Amygdala (tissue), 56 donors: ENCODE measurements around the gene MCM7.
"Not testable (repeated sequence)": the region's sequence is repeated elsewhere in the genome, so short reads cannot be mapped to it uniquely, and the experiment has no call there.

Source experiments
- DNase-seq, 56 donors: peaks; one replicate each; lab custom pipeline; 2025; lab: John Stamatoyannopoulos, UW

The MCM7 gene

DNA sequence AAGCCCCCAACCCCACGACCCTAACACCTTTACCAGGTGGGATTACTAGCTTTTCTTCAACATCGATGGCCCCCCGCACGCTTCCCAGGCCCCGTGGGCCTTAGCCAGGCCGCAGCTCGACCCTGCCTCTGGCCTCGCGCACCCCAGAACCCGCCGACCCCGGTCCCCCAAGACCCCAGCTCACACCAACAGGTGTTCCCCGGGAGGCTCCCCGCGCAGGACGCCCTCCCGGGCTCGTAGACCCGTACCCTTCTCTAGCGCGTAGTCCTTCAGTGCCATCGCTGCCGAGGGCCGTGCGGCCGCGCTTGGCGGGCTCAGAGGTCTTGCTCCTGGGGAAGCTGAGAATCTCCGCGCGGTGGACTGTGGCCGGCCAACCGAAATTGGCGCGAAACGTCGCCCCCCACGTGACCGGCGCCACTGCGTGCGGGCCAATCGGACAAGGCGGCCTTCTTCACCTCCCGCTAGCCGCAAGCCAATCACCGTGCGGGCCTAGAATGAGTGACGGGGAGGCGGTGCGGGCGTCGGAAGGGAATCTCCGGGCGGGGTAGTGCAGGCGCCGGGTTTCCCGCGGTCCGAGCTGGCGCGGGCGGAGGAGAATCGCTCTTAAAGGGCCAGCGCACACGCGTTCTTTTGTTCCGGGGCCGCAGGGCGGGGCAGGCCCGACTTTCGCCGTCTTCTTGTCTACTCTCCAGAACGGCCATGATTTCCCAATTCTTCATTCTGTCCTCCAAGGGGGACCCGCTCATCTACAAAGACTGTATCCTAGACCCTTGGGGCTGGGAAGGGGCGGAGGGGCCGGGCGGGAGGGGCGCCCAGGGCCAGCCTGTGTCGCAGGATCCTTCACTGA lies at the start of gene MCM7, which contains the start of gene AP4M1:
Gene MCM7 (minus strand): TSS at position 382 of the 847 bp plus-strand sequence. CDS start 103 bp downstream, at position 279.
Gene AP4M1 (plus strand): TSS at position 628 of the 847 bp plus-strand sequence. CDS start 72 bp downstream, at position 700.
- DNase-seq, result peak; percentile 87 to 100 (median 98)

DNA sequence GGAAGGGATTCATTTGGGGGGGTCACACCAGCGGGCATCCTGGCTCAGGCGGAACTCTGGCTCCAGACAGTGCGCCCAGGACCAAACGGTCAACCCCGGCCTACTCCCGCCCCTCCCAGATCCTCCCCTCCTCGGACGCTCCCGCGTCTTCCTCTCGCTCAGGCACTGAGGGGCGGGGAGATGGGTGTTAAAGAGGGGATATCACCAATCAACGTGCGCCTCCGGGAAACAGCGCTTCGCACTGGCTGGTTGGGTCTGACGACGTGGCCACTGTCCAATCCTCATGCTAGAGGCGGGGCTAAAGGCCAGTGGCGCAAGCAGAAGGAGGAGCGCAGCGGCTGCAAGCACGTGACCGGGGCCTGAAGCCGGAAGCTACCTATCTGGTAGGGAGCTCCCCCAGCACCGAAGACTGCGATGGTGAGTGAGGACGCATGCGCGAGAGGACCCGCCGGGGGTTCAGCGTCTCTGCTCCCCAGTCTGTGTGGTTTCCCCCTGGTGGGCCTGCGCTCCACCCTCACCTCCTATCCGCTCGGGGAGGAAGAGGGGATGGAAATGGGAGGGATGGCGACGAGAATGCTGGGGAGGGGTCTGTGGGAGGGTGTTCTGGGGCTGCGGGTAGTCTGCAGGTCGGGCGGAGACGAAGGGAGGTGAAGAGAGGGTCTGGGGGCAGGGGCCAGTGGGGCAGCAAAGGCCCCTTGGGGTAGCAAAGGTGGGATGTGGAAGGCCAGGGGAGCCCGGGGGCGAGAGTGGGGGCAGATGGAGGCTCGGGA lies 47.5 kb upstream of the MCM7 start, which contains the start of gene LAMTOR4:
Gene LAMTOR4 (plus strand): TSS at position 360 of the 770 bp plus-strand sequence. CDS start 55 bp downstream, at position 415.
- DNase-seq, result peak; percentile 68 to 100 (median 99)

DNA sequence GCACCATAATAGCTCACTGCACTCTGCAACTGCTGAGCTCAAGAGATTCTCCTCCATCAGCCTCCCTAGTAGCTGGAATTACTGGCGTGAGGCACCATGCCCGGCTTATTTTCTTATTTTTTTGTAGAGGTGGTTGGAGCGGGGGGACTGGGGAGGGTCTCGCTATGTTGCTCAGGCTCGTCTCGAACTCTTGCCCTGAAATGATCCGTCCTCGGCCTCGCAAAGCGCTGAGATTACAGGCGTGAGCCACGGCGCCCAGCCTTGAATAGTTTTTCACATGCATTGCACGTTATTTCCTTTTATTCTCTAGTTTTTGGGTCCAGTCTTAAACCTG lies 47.0 kb upstream of the MCM7 start:
- no peak for DNase-seq

DNA sequence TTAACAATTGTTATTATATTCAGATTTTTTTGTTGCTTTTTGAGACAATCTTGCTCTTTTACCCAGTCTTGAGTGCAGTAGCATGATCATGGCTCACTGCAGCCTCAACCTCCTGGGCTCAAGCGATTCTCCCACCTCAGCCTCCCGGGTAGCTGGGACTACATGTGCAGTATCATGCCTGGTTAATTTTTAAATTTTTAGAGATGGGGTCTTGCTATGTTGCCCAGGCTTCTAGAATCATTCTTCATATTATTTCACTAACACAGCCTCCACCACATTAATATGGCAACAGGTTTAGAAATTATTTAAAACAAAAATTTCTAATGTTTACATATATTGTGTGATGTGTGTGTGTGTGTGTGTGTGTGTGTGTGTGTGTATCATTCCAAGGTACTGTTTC lies 46.1 kb upstream of the MCM7 start:
- DNase-seq, result no peak

DNA sequence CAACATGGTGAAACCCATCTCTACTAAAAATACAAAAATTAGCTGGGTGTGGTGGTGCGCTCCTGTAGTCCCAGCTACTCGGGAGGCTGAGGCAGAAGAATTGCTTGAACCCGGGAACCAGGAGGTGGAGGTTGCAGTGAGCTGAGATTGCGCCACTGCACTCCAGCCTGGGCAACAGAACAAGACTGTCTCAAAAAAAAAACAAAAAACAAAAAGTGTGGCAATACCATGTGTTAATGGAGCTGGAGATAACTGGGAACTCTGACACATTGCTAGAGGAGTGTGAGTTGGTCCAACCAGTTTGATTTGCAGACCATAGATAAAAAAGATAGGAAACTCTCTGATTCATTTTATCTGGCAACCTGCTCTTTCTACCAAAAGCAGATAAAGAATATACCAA lies 45.2 kb upstream of the MCM7 start:
- DNase-seq, result not testable (repeated sequence)

DNA sequence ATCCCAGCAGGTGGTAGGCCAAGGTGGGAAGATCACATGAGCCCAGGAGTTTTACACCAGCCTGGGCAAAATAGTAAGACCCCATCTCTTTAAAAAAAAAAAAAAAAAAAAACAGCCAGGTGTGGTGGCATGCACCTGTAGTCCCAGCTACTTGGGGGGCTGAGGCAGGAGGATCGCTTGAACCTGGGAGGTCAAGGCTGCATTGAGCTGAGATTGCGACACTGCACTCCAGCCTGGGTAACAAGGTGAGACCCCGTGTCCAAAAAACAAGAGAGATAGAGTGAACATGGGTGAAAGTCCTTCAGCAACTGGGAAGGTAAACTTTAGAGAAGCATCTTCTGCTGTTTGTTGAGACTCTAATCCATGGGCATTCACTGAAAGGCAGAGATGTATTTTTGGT lies 41.3 kb upstream of the MCM7 start:
- no peak for DNase-seq

DNA sequence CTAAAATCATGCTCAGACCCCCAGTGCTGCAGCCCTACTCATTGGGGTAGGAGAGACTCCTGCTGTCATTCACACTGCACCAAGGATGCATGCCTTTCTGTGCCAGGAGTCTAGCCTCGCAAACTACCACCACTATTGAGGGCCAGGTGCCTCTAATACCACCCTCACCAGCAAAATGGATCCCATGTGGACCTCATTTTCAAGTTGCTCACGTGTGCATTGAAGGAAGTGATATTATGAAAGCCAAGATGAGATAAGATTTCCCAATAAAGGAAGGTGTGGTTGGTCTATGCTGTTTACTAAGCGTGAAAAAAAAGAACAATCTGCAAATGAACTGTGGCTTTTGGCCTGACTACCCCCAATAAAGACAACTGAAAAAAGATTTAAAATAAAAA lies 40.4 kb upstream of the MCM7 start:
- DNase-seq, result no peak

DNA sequence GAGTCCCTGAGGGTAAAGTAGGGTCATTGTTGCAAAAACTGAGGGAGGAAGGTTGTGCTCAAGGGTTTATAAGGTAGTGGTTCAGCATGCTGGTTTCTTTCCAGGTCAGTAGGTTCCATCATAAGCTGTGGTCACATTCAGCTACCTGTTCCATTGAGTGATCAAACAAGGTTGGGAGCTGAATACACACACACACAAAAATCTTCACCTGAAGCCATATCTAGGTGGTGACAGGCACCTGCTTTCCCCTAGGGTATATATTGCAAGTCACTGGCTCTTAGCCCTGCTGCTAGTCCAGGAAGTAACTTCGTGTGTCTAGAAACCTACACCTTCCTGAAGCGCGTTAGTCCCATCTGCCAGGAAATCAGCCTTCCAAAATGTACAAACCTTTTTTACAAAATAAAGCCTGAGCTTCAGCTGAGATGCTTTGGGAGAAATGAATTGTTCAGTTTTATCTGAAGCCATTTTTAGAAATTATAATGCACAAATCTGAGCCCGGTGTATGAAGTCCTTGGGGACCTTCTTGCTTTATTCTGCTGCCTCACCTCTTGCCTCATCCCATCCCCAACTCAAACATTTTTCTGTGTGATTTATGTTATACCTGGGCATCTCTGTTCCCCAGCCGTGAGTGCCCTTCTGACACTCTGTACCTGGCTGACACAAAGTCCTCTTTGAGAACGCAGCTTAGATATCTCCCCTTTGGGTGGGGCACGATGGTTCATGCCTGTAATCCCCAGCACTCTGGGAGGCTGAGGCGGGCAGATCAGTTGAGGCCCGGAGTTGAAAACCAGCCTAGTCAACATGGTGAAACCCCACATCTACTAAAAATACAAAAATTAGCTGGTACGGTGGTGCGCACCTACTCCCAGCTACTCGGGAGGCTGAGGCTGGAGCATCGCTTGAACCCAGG lies 36.9 kb upstream of the MCM7 start:
- DNase-seq, result no peak

DNA sequence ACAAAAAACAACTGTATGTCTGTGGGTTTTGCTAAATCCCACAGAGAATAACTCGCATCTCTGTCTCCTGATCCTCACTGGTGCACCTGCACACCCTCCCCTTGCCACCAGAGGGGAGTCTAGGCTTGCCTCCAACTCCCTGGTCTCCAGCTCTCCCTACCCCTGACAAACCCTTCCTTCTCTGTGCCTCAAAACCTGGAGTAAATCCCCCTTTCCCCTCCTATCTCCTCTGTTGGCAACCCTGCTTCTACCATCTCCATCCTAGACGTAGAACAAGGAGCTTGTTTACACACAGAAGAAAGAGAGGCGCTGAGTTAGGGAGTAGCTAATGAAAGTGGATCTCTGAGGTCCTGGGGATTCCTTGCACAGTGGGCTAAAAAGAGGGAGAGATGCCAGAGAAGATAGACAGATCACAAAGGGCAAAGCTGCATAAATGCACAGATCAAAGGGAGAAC lies 31.5 kb upstream of the MCM7 start:
- DNase-seq, result peak in 27 of 56 donors; percentile 9 to 66 (median 25)

DNA sequence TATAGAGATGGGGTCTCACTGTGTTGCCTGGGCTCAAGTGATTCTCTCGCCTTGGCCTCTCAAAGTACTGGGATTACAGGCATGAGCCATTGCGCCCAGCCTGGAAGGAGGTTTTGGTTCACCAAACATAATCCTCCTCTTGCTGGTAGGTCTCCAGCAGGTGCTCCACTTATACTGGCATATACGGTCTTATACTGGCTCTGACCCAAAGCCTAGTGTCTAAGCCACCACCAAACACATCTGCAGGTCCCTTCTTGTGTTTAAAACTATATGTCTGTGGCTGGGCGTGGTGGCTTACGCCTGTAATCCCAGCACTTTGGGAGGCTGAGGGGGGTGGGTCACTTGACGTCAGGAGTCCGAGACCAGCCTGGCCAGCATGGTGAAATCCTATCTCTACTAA lies 30.9 kb upstream of the MCM7 start:
- no peak for DNase-seq

DNA sequence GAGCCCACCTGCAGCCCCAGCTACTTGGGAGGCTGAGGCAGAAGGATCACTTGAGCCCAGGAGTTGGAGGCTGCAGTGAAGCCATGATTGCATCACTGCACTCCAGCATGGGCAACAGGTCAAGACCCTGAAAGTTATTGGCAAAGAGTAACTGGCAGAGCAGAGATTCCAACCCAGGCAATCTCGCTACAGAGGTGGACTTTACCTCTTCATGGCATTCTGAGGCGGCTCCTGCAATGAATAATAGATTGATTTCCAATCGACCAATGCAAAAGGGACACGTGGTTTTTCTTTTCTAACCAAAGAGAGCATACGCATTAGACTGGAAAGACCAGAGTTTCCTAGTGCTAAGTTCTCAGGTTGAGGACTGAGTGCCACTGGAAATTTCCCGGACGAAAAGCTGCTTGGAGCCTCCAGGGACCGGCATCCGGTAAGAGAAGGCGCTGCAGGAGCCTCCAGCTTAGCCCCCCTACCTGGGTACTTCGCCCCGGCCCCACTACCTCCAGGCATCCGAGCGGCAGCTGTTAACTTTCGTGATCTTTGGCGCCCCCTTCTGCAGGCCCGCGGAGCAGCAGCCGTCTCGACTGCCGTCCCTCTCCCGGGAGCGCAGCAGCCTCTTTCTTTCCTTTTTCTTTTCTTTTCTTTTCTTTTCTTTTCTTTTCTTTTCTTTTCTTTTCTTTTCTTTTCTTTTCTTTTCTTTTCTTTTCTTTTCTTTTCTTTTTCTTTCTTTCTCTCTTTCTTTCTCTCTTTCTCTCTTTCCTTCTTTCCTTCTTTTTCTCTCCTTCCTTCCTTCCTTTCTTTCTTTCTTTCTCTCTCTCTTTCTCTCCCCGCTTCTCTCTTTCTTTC lies 29.6 kb upstream of the MCM7 start:
- peak in 48 of 56 donors; percentile 9 to 87 (median 48) for DNase-seq

DNA sequence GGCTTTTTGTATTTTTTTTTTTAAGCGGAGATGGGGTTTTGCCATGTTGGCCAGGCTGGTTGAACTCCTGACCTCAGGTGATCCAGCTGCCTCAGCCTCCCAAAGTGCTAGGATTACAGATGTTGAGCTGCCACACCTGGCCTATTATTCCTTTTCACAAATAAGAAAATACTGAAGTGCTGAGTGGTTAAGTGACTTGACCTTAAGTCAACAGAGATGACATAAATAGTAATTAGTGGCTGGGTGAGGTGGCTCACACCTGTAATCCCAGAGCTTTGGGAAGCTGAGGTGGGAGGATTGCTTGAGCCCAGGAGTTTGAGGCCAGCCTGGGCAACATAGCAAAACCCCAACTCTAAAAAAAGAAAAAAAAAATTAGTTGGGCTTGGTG lies 29.0 kb upstream of the MCM7 start:
- not testable (repeated sequence) for DNase-seq

DNA sequence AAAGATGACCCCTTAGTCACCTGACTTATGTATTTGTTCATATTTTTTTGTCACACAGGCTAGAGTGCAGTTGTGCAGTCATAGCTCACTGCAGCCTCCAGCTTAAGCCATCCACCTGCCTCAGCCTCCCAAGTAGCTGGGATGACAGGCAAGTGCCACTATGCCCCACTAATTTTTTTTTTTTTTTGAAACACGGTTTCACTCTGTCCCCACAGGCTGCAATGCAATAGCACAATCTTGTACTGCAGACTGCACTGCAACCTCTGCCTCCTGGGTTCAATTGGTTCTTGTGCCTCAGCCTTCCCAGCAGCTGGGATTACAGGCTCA lies 27.4 kb upstream of the MCM7 start:
- no peak for DNase-seq

DNA sequence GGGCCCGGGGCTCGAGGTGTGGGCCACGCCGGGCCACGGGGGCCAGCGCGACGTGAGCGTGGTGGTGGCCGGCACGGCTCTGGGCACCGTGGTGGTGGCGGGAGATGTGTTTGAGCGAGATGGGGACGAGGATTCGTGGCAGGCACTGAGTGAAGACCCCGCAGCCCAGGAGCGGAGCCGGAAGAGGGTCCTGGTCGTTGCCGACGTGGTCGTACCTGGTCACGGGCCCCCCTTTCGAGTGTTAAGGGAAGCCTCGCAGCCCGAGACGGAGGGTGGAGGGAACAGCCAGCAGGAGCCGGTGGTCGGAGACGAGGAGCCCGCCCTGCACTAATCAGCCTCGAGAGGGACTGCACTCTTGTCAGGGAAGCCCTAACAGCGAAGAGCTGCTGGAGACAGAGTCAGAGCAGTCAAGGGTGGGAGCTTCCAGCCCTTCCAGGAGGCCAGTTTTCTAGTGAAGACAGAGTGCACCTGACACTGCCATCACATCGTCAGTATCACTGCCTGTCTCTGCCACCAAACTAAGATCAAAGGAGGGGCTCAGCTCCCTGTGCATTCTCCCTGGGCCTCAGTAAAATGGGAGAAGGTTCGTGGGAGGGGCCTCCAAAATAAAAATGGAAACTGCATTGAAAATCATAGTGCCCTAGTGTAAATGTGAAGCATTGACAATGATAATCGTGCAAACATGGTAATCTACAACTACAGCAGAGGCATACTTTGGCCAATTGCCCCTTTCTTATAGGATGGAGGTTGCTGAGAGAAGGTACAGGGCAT lies 26.9 kb upstream of the MCM7 start:
- peak in 11 of 56 donors; percentile 5 to 70 (median 37) for DNase-seq

DNA sequence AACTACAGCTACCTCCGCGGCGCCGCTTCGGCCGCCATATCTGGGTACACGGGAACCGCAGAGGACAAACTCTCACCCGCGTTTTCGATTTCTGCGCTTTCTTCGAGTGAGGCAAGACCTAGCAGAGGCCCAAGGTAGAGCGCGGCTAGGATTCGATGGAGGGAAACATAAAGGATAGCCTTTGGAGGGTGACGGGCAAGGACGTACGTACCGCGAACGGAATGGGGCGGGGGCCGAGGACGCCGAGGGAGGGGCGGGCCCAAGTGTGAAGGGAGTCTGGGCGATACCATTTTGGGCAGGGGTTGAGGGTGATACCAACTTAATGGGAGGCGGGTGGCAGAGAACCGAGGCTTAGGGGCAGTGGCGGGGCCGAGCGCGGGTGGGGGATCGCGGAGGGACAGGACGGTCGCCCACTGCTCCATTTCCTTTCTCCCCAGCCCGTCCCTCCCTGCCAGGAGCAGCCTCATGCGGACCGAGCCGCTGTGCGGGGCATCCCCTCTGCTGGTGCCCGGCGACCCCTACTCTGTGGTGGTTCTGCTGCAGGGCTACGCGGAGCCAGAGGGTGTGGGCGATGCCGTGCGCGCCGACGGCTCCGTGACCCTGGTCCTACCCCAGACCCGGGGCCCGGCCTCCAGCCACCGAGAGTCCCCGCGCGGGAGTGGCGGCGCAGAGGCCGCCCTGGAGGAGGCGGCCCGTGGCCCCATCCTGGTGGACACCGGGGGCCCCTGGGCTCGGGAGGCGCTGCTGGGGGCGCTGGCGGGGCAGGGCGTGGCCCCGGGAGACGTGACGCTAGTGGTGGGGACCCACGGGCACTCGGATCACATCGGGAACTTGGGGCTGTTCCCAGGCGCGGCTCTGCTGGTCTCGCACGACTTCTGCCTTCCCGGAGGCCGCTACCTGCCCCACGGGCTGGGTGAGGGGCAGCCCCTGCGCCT lies 26.0 kb upstream of the MCM7 start, which contains the start of gene MBLAC1:
Gene MBLAC1 (plus strand): TSS at position 37 of the 935 bp plus-strand sequence. CDS start 429 bp downstream, at position 466.
- peak; percentile 56 to 93 (median 84) for DNase-seq

DNA sequence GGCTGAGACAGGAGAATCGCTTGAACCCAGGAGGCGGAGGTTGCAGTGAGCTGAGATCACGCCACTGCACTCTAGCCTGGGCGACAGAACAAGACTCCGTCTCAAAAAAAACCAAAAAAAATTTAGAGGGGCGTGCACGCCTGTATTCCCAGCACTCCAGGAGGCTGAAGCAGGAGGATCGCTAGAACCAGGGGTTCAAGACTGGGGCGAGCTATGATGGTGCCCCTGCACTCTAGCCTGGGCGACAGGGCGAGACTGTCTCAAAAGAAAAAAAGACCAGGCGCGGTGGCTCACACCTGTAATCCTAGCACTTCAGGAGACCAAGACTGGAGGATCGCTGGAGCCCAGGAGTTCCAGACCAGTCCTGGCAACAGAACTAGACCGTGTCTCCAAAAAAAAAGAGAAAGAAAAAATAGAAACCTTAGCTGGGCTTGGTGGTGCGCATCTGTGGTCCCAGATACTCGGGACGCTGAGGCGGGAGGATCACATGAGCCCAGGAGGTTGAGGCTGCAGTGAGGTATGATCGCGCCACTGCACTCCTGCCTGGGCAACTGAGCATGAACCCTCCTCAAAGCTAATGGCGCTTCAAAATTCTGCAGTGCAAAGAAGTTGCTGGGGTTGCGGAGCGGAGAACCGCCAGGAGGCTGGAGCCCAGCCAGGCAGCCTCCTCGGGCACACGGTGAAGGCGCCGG lies 25.2 kb upstream of the MCM7 start:
- DNase-seq, result peak in 4 of 56 donors; percentile 63 to 81 (median 65)
